Measurements from ENCODE around the gene CYSTM1. TPM values are rescaled to one million over a fixed set of nuclear protein-coding genes. Genes with fewer than 3 reads are reported as not detected.

Gene CYSTM1
- total and polyA plus RNA-seq, 7 experiments from 2014 or later, result 1.6 to 11.1 (median 3.5) TPM

DNA sequence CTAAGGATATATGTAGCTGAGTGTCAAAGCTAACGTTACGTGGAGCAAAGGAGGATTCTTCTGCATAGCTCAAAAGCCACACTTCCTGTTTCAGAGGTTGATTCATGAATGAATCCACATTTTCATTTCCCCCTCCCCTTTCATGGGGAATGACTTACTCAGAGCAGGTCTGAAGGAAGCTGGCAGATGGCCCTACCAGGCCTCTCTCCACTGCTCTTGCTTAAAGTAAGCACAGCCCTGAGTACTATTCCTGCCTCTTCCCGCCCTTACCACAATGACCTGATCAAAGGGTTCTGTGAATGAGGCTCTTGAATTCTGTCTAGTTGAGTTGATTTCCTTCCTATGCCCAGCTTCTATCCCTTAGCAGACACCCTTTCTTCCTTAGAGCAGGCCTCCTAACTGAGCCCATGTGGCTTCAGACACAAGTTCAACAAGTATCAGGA, 43.0 kb upstream of the CYSTM1 start:
- DNase-seq, result peak in 2 of 9 donors; percentile 18 to 36
- Histone ChIP-seq H3K36me3 (ENCODE audit: control insufficient read depth in 2 of 3, insufficient read depth in 3 of 3, low read length in 3 of 3) (no peaks in the 10 kb centered on the region), H3K4me3 (ENCODE audit: low read length) (no peak overlapping the region), H3K4me1 (ENCODE audit: control insufficient read depth in 2 of 2, insufficient read depth in 2 of 2, low read length in 2 of 2) (peaks cover 8 to 14% of the 10 kb centered on the region in 2 donors), H3K27ac (ENCODE audit: low read depth, low read length) (no peak overlapping the region), H3K27me3 (ENCODE audit: control insufficient read depth in 2 of 2, insufficient read depth in 2 of 2, low read length in 2 of 2) (no peaks in the 10 kb centered on the region), H3K9me3 (ENCODE audit: control insufficient read depth in 2 of 3, low read length in 3 of 3) (no peaks in the 10 kb centered on the region)
- peak; percentile 85 for ATAC-seq
- ChIA-PET CTCF (interaction anchor here (0.6 to 0.7 kb wide), 2 partner anchors 14 to 56 kb away, joined by 3 read pairs; no protein-coding TSS in a partner anchor), POLR2A (interaction anchor here (1.5 to 2.3 kb wide), 2 partner anchors 17 to 24 kb away, joined by 3 to 7 read pairs; no protein-coding TSS in a partner anchor)
- peaks cover 30 to 69% (median 53%) of the 10 kb centered on the region in 7 donors for H3K4me1 Mint-ChIP-seq
- intact Hi-C loops (cut with micrococcal nuclease), result loop anchor here in 1 of 2 donors (1.0 kb wide), 2 partner anchors 12 to 14 kb away; no protein-coding TSS in a partner anchor
- H3K27me3 Mint-ChIP-seq, result peaks cover 0 to 5% (median 0%) of the 10 kb centered on the region in 5 donors
- H3K27ac Mint-ChIP-seq, result peak overlapping the region in 5 of 9 donors; percentile 0 to 62 (median 40)
- H3K4me3 Mint-ChIP-seq, result peak overlapping the region in 6 of 10 donors; percentile 18 to 59 (median 45)
- peaks cover 0 to 3% (median 0%) of the 10 kb centered on the region in 5 donors for H3K36me3 Mint-ChIP-seq
- H3K9me3 Mint-ChIP-seq, result no peaks in the 10 kb centered on the region

GRCh38 chr5:140133514-140134167, 41.3 kb upstream of the CYSTM1 start:
- DNase-seq, result no peak
- Mint-ChIP-seq H3K27ac (peak overlapping the region in 1 of 9 donors; percentile 2), H3K4me1 (peaks cover 28 to 63% (median 50%) of the 10 kb centered on the region in 7 donors), H3K27me3 (peaks cover 0 to 8% (median 0%) of the 10 kb centered on the region in 5 donors), H3K36me3 (peaks cover 0 to 6% (median 0%) of the 10 kb centered on the region in 5 donors), H3K4me3 (peak overlapping the region in 2 of 10 donors; percentile 16 to 24), H3K9me3 (no peaks in the 10 kb centered on the region)
- ATAC-seq, result peak; percentile 38
- intact Hi-C loops (cut with micrococcal nuclease), result no loop called here
- H3K27ac ChIP-seq (ENCODE audit: low read depth, low read length), result no peak overlapping the region
- no peaks in the 10 kb centered on the region for H3K36me3 ChIP-seq (ENCODE audit: control insufficient read depth in 2 of 3, insufficient read depth in 3 of 3, low read length in 3 of 3)
- no peaks in the 10 kb centered on the region for H3K9me3 ChIP-seq (ENCODE audit: control insufficient read depth in 2 of 3, low read length in 3 of 3)
- H3K27me3 ChIP-seq (ENCODE audit: control insufficient read depth in 2 of 2, insufficient read depth in 2 of 2, low read length in 2 of 2), result no peaks in the 10 kb centered on the region
- ChIA-PET CTCF (interaction anchor here (0.5 to 1.6 kb wide), 3 partner anchors 11 to 51 kb away, joined by 3 to 8 read pairs (median 4); no protein-coding TSS in a partner anchor), POLR2A (interaction anchor here (0.8 to 2.5 kb wide), 6 partner anchors 8 to 20 kb away, joined by 3 to 8 read pairs (median 6); partner anchors contain the start of gene PURA)
- peaks cover 8 to 14% of the 10 kb centered on the region in 2 donors for H3K4me1 ChIP-seq (ENCODE audit: control insufficient read depth in 2 of 2, insufficient read depth in 2 of 2, low read length in 2 of 2)
- no peak overlapping the region for H3K4me3 ChIP-seq (ENCODE audit: low read length)

- intact Hi-C loops (cut with micrococcal nuclease), result no loop called here
- H3K9me3 Mint-ChIP-seq, result no peaks in the 10 kb centered on the region
- H3K27ac Mint-ChIP-seq, result peak overlapping the region in 2 of 9 donors; percentile 5 to 33
- no peak overlapping the region for H3K4me3 ChIP-seq (ENCODE audit: low read length)
- H3K27ac ChIP-seq (ENCODE audit: low read depth, low read length), result no peak overlapping the region
- H3K4me3 Mint-ChIP-seq, result no peak overlapping the region
- ChIA-PET POLR2A (interaction anchor here (0.8 to 2.5 kb wide), 5 partner anchors 9 to 21 kb away, joined by 3 to 8 read pairs (median 6); partner anchors contain the start of gene PURA), CTCF (interaction anchor here (1.5 to 1.6 kb wide), 2 partner anchors 10 to 16 kb away, joined by 4 to 8 read pairs; no protein-coding TSS in a partner anchor)
- no peaks in the 10 kb centered on the region for H3K36me3 ChIP-seq (ENCODE audit: control insufficient read depth in 2 of 3, insufficient read depth in 3 of 3, low read length in 3 of 3)
- peaks cover 0 to 8% (median 0%) of the 10 kb centered on the region in 5 donors for H3K27me3 Mint-ChIP-seq
- H3K9me3 ChIP-seq (ENCODE audit: control insufficient read depth in 2 of 3, low read length in 3 of 3), result no peaks in the 10 kb centered on the region
- H3K36me3 Mint-ChIP-seq, result peaks cover 0 to 6% (median 0%) of the 10 kb centered on the region in 5 donors
- peaks cover 30 to 63% (median 50%) of the 10 kb centered on the region in 7 donors for H3K4me1 Mint-ChIP-seq
- peaks cover 8 to 14% of the 10 kb centered on the region in 2 donors for H3K4me1 ChIP-seq (ENCODE audit: control insufficient read depth in 2 of 2, insufficient read depth in 2 of 2, low read length in 2 of 2)
- DNase-seq (no peak), ATAC-seq (no peak)
- no peaks in the 10 kb centered on the region for H3K27me3 ChIP-seq (ENCODE audit: control insufficient read depth in 2 of 2, insufficient read depth in 2 of 2, low read length in 2 of 2)
Observed at GRCh38 chr5:140134277-140134935, 40.6 kb upstream of the CYSTM1 start.

- H3K27me3 ChIP-seq (ENCODE audit: control insufficient read depth in 2 of 2, insufficient read depth in 2 of 2, low read length in 2 of 2), result no peaks in the 10 kb centered on the region
- peaks cover 0 to 13% (median 0%) of the 10 kb centered on the region in 5 donors for H3K27me3 Mint-ChIP-seq
- no peak for DNase-seq
Observed at GRCh38 chr5:140135127-140135526, 39.9 kb upstream of the CYSTM1 start.

DNA sequence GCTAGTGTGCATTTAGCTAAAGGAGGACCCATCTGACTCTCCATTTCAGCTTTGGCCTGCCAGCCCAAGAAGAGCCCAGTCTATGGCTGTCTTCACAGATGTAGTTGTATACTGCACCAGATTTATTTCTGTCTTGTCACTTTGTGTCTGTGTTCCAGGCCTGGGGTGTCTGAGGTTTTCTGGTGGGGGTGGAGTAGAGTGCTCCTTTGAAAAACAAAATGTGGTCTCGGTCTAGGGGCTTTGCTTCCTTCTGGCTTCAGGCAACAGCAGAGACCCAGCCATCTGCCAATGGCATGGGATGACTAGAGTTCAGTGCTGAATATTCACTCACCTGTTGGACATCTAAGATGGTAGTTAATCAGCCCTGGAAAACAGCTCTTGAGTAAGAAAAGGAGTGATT, 38.4 kb upstream of the CYSTM1 start:
- H3K27ac Mint-ChIP-seq, result no peak overlapping the region
- no peaks in the 10 kb centered on the region for H3K9me3 ChIP-seq (ENCODE audit: control insufficient read depth in 2 of 3, low read length in 3 of 3)
- peaks cover 0 to 6% (median 0%) of the 10 kb centered on the region in 5 donors for H3K36me3 Mint-ChIP-seq
- no peak overlapping the region for H3K27ac ChIP-seq (ENCODE audit: low read depth, low read length)
- H3K4me3 Mint-ChIP-seq, result no peak overlapping the region
- H3K4me1 Mint-ChIP-seq, result peaks cover 24 to 46% (median 38%) of the 10 kb centered on the region in 7 donors
- no peaks in the 10 kb centered on the region for H3K9me3 Mint-ChIP-seq
- DNase-seq, result no peak
- no peaks in the 10 kb centered on the region for H3K27me3 ChIP-seq (ENCODE audit: control insufficient read depth in 2 of 2, insufficient read depth in 2 of 2, low read length in 2 of 2)
- no peak for ATAC-seq
- no peak overlapping the region for H3K4me3 ChIP-seq (ENCODE audit: low read length)
- peaks cover 0 to 19% (median 0%) of the 10 kb centered on the region in 5 donors for H3K27me3 Mint-ChIP-seq
- intact Hi-C loops (cut with micrococcal nuclease), result no loop called here
- H3K36me3 ChIP-seq (ENCODE audit: control insufficient read depth in 2 of 3, insufficient read depth in 3 of 3, low read length in 3 of 3), result no peaks in the 10 kb centered on the region
- CTCF ChIA-PET, result interaction anchor here (1.5 kb wide), 1 partner anchor 64 kb away, joined by 5 read pairs; no protein-coding TSS in a partner anchor
- H3K4me1 ChIP-seq (ENCODE audit: control insufficient read depth in 2 of 2, insufficient read depth in 2 of 2, low read length in 2 of 2), result peaks cover 7 to 9% of the 10 kb centered on the region in 2 donors
- POLR2A ChIA-PET, result interaction anchor here (0.8 to 1.4 kb wide), 2 partner anchors 29 kb away, joined by 3 to 4 read pairs; no protein-coding TSS in a partner anchor

More at GRCh38 chr5:140135127-140135526, 39.9 kb upstream of the CYSTM1 start:
- Histone ChIP-seq H3K36me3 (ENCODE audit: control insufficient read depth in 2 of 3, insufficient read depth in 3 of 3, low read length in 3 of 3) (no peaks in the 10 kb centered on the region), H3K9me3 (ENCODE audit: control insufficient read depth in 2 of 3, low read length in 3 of 3) (no peaks in the 10 kb centered on the region), H3K4me1 (ENCODE audit: control insufficient read depth in 2 of 2, insufficient read depth in 2 of 2, low read length in 2 of 2) (peaks cover 8 to 14% of the 10 kb centered on the region in 2 donors), H3K27ac (ENCODE audit: low read depth, low read length) (no peak overlapping the region), H3K4me3 (ENCODE audit: low read length) (no peak overlapping the region)
- Mint-ChIP-seq H3K4me1 (peaks cover 30 to 60% (median 50%) of the 10 kb centered on the region in 7 donors), H3K4me3 (no peak overlapping the region), H3K9me3 (no peaks in the 10 kb centered on the region), H3K27ac (peak overlapping the region in 1 of 9 donors; percentile 33), H3K36me3 (peaks cover 0 to 6% (median 0%) of the 10 kb centered on the region in 5 donors)
- intact Hi-C loops (cut with micrococcal nuclease), result no loop called here
- ChIA-PET CTCF (interaction anchor here (1.3 to 1.5 kb wide), 2 partner anchors 9 to 11 kb away, joined by 4 to 5 read pairs; no protein-coding TSS in a partner anchor), POLR2A (interaction anchor here (2.5 kb wide), 1 partner anchor 17 kb away, joined by 7 read pairs; no protein-coding TSS in a partner anchor)
- no peak for ATAC-seq

DNA sequence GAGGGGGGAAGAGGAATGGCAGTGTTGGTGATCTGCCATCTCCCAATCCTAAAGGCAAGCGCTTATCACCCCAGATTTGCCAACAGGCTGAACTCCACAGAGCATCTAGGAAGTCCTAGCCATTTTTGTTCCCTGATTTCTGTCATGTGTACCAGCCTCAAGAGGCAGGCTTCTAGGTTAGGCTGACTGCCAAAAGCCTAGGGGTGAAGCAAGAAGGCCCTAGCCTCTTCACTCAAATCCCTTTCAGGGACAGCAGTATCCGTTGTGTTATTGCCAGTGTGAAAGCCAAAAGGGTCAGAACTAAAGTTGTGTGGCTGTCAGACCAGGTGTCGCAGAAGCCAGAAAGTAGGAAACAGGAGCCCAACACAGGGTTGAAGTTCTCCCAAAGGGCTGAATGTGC, 34.6 kb upstream of the CYSTM1 start:
- no peaks in the 10 kb centered on the region for H3K9me3 ChIP-seq (ENCODE audit: control insufficient read depth in 2 of 3, low read length in 3 of 3)
- ChIA-PET CTCF (interaction anchor here (1.1 kb wide), 1 partner anchor 71 kb away, joined by 3 read pairs; no protein-coding TSS in a partner anchor), POLR2A (no interaction called here)
- H3K27ac ChIP-seq (ENCODE audit: low read depth, low read length), result no peak overlapping the region
- H3K4me1 ChIP-seq (ENCODE audit: control insufficient read depth in 2 of 2, insufficient read depth in 2 of 2, low read length in 2 of 2), result peaks cover 4 to 5% of the 10 kb centered on the region in 2 donors
- Mint-ChIP-seq H3K4me1 (peaks cover 6 to 33% (median 24%) of the 10 kb centered on the region in 7 donors), H3K9me3 (no peaks in the 10 kb centered on the region), H3K36me3 (peaks cover 0 to 6% (median 0%) of the 10 kb centered on the region in 5 donors), H3K27me3 (peaks cover 6 to 35% (median 7%) of the 10 kb centered on the region in 5 donors), H3K27ac (no peak overlapping the region), H3K4me3 (no peak overlapping the region)
- peaks cover 0 to 5% of the 10 kb centered on the region in 2 donors for H3K27me3 ChIP-seq (ENCODE audit: control insufficient read depth in 2 of 2, insufficient read depth in 2 of 2, low read length in 2 of 2)
- intact Hi-C loops (cut with micrococcal nuclease), result no loop called here
- H3K4me3 ChIP-seq (ENCODE audit: low read length), result no peak overlapping the region
- ATAC-seq (no peak), DNase-seq (no peak)
- no peaks in the 10 kb centered on the region for H3K36me3 ChIP-seq (ENCODE audit: control insufficient read depth in 2 of 3, insufficient read depth in 3 of 3, low read length in 3 of 3)

Data from naive thymus-derived CD4-positive, alpha-beta T cell (primary cell).